Thyroid gland (tissue), 4 donors: ENCODE data around the gene GLIS1. TPM values are rescaled to one million over a fixed set of nuclear protein-coding genes. Genes with fewer than 3 reads are reported as not detected.

Experiments used
- DNase-seq, 2 donors: peaks; one replicate each; pipeline ENCODE4 v3.0.0-alpha.2; 2019
- H3K27ac ChIP-seq, 3 donors: fragments of 200-600 bp; sonication (generic); 1 replicate in 2 of 3; 2 replicates in 1 of 3; pipeline ENCODE4 v1.5.1; 2016 to 2019; ENCODE audit warnings: mild to moderate bottlenecking in 1 of 3, moderate library complexity in 1 of 3
- H3K27me3 ChIP-seq: fragments of 200-600 bp; sonication (generic); one replicate; pipeline ENCODE4 v1.5.1; 2019
- H3K36me3 ChIP-seq, 2 donors: fragments of 200-600 bp; sonication (generic); one replicate each; pipeline ENCODE4 v1.5.1; 2016 to 2019
- H3K4me1 ChIP-seq, 2 donors: fragments of 200-600 bp; sonication (generic); one replicate each; pipeline ENCODE4 v1.5.1; 2017 to 2019
- H3K4me3 ChIP-seq, 3 donors: fragments of 200-600 bp; sonication (generic); replicated peaks in 1 of 3; 1 replicate in 2 of 3; 2 replicates in 1 of 3; pipeline ENCODE4 v1.5.1; 2016; ENCODE audit warnings: mild to moderate bottlenecking in 1 of 3
- H3K9me3 ChIP-seq: fragments of 200-600 bp; sonication (generic); one replicate; pipeline ENCODE4 v1.5.1; 2017
- POLR2A ChIP-seq, 2 donors: fragments of 450-650 bp; IDR thresholded peaks; one replicate each; pipeline ENCODE4 v1.6.1; 2017; ENCODE audit warnings: antibody characterized with exemption in 2 of 2, mild to moderate bottlenecking in 2 of 2, moderate library complexity in 1 of 2
- WGBS, 2 donors: methylation state at CpG; one replicate each; pipeline ENCODE4 v1.1.5; 2017; 5-methylcytosine and 5-hydroxymethylcytosine counted together
- intact Hi-C: fragments of 100-400 bp; cut with DNase I; formaldehyde crosslinking; loops from one replicate; pipeline ENCODE4 v1.15.1; 2023
- total RNA-seq, 4 donors: library from RNA; depleted of rRNA; stranded (reverse); fragments of >200 nt; gene quantifications; one replicate each; pipeline ENCODE4 v1.2.3, GENCODE V29; 2016
- TF ChIP-seq, protein P1 (sequence below), 6 experiments: fragments of 200-600 bp in 3 of 6; fragments of 450-650 bp in 3 of 6; sonication (generic) in 3 of 6; IDR thresholded peaks; one replicate each; pipeline ENCODE4 v1.5.1; 2016 to 2019; ENCODE audit warnings: antibody characterized with exemption in 6 of 6, mild to moderate bottlenecking in 2 of 6, inconsistent platforms in 1 of 6, moderate library complexity in 1 of 6

GLIS1 gene
- total RNA-seq, 4 donors from 2014 or later: 0.29 TPM; not detected in 3

DNA sequence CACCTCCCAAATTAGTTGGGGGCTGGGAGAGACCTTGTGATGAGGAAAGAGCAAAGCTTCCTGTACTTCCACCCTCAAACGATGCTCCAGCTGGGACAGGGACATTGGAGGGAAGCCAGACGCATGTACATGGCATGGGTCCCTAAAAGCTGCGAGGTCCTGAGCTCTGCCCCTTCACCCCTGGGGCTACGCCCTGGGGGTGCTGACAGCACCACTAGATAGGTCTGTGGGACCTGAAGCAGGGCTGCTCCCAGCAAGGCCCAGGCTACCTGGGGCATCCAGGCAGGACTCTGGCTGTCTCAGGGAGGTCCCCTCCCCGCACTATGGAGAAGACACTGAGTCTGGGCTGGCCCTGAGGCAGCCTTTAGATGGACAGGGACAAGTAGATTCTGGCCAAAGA, 196.4 kb downstream of the GLIS1 start:
- Histone ChIP-seq H3K4me3 (no peak overlapping the region), H3K36me3 (no peaks in the 10 kb centered on the region), H3K27ac (no peak overlapping the region), H3K4me1 (no peaks in the 10 kb centered on the region), H3K27me3 (no peaks in the 10 kb centered on the region), H3K9me3 (no peaks in the 10 kb centered on the region)
- intact Hi-C loops: no loop called here
- TF ChIP-seq, protein P1, sequence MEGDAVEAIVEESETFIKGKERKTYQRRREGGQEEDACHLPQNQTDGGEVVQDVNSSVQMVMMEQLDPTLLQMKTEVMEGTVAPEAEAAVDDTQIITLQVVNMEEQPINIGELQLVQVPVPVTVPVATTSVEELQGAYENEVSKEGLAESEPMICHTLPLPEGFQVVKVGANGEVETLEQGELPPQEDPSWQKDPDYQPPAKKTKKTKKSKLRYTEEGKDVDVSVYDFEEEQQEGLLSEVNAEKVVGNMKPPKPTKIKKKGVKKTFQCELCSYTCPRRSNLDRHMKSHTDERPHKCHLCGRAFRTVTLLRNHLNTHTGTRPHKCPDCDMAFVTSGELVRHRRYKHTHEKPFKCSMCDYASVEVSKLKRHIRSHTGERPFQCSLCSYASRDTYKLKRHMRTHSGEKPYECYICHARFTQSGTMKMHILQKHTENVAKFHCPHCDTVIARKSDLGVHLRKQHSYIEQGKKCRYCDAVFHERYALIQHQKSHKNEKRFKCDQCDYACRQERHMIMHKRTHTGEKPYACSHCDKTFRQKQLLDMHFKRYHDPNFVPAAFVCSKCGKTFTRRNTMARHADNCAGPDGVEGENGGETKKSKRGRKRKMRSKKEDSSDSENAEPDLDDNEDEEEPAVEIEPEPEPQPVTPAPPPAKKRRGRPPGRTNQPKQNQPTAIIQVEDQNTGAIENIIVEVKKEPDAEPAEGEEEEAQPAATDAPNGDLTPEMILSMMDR (IDR thresholded peaks at IDR 0.05): no peak
- no peak for TF ChIP-seq POLR2A (IDR thresholded peaks at IDR 0.05)
- WGBS, 2 donors: 66 to 82% methylated on average over 3 to 4 of the region's 5 CpGs
- DNase-seq: no peak

DNA sequence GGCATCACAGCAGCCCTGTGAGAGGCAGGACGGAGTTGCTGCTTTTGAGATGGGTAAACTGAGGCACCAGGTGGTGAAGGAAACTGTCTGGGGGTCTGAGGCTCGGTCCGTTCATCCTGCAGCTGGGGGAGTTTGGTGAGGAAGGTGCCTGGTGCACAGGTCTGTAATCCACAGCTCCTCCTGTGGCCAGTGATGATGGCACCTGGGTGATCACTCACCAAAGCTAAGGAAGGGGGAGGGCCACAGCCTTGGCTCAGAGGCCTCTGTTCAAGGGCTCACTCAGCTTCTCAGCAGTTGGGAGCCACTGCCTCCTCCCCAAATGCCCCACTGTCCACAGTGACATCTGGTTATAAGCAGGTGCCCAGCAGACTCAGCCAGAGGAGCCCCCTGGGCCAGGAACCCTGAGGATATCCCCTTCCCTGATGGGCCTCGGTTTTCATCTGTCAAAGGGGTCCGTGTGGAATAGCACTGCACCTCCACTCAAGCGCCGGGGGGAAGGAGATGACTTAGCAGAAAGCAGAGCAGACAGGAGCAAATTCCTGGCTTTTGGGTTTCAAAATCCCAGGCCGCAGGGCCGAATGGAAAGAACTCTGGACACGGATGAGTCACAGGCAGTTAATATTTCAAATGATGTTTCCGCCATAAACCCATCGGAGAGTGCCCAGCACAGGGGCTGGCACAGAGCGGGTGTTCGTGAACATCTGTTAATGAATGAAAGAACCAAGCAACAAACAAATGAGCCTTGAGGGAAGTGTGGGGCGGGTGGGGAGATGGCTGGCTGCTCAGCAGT, 197.0 kb downstream of the GLIS1 start:
- no peaks in the 10 kb centered on the region for H3K27me3 ChIP-seq
- H3K36me3 ChIP-seq: no peaks in the 10 kb centered on the region
- H3K4me1 ChIP-seq: no peaks in the 10 kb centered on the region
- no peaks in the 10 kb centered on the region for H3K9me3 ChIP-seq
- intact Hi-C loops: no loop called here
- H3K27ac ChIP-seq: no peak overlapping the region
- DNase-seq: no peak
- TF ChIP-seq, protein P1 (IDR thresholded peaks at IDR 0.05): peak in 1 of 6 experiments; percentile 23
- no peak for TF ChIP-seq POLR2A (IDR thresholded peaks at IDR 0.05)
- 84 to 86% methylated on average over 12 to 15 of the region's 15 CpGs for WGBS, 2 donors
- no peak overlapping the region for H3K4me3 ChIP-seq

GRCh38 chr1:53541263-53541625, 197.7 kb downstream of the GLIS1 start:
- Histone ChIP-seq H3K4me1 (no peaks in the 10 kb centered on the region), H3K27me3 (no peaks in the 10 kb centered on the region), H3K27ac (no peak overlapping the region), H3K36me3 (no peaks in the 10 kb centered on the region), H3K9me3 (no peaks in the 10 kb centered on the region), H3K4me3 (no peak overlapping the region)
- DNase-seq: no peak
- WGBS, 2 donors: 86 to 93% methylated on average over 1 to 2 of the region's 2 CpGs
- no peak for TF ChIP-seq POLR2A (IDR thresholded peaks at IDR 0.05)
- TF ChIP-seq, protein P1 (IDR thresholded peaks at IDR 0.05): no peak
- intact Hi-C loops: no loop called here

GRCh38 chr1:53540604-53541262, 198.2 kb downstream of the GLIS1 start:
- H3K4me1 ChIP-seq: no peaks in the 10 kb centered on the region
- H3K27ac ChIP-seq: no peak overlapping the region
- no peak overlapping the region for H3K4me3 ChIP-seq
- no peaks in the 10 kb centered on the region for H3K36me3 ChIP-seq
- TF ChIP-seq, protein P1 (IDR thresholded peaks at IDR 0.05): no peak
- TF ChIP-seq POLR2A (IDR thresholded peaks at IDR 0.05): no peak
- WGBS, 2 donors: 94 to 100% methylated on average over 3 to 14 of the region's 14 CpGs
- no peaks in the 10 kb centered on the region for H3K9me3 ChIP-seq
- intact Hi-C loops: no loop called here
- H3K27me3 ChIP-seq: no peaks in the 10 kb centered on the region
- DNase-seq: no peak
